AG04450 (cell line): Measurements from ENCODE around the gene HTT. TPM values are rescaled to one million over a fixed set of nuclear protein-coding genes. Genes with fewer than 3 reads are reported as not detected.
"Not testable (repeated sequence)": the region's sequence is repeated elsewhere in the genome, so short reads cannot be mapped to it uniquely, and the experiment has no call there.

ENCODE experiments used
- CTCF ChIA-PET: fragments of 300-600, 350-600 bp; formaldehyde crosslinking; extraction: SDS; loops from one replicate; lab custom pipeline; 2022; ENCODE audit warnings: antibody characterized with exemption, inconsistent platforms; lab: Charles Lee
- POLR2A ChIA-PET: fragments of 350-600 bp; formaldehyde crosslinking; extraction: SDS; loops from one replicate; lab custom pipeline; 2021; ENCODE audit warnings: antibody characterized with exemption, inconsistent platforms; lab: Yijun Ruan, JAX
- DNase-seq: peaks from one replicate; pipeline ENCODE4 v3.0.0-alpha.2; 2011; ENCODE audit warnings: low read depth, low spot score
- H3K27ac ChIP-seq: one replicate; pipeline ENCODE4 v1.5.1; 2012; ENCODE audit warnings: low read depth, low read length, control low read depth
- H3K27me3 ChIP-seq: one replicate; pipeline ENCODE4 v1.6.0; 2012; ENCODE audit warnings: low read length; ENCODE audit not compliant: control insufficient read depth, insufficient read depth
- H3K4me3 ChIP-seq: 2 replicates; pipeline ENCODE4 v1.5.1; 2011; ENCODE audit warnings: mild to moderate bottlenecking, low read depth, low read length, control low read depth
- H3K9me3 ChIP-seq: 2 replicates; pipeline ENCODE4 v1.5.1; 2012; ENCODE audit warnings: low read length; ENCODE audit not compliant: control insufficient read depth, insufficient read depth
- CTCF ChIP-seq: IDR thresholded peaks from 2 replicates; pipeline ENCODE4 v1.5.1; 2011; ENCODE audit warnings: low read depth, low read length, control low read depth, inconsistent platforms
- polyA plus RNA-seq: library from polyadenylated mRNA; depleted of rRNA; stranded (reverse); fragments of >200 nt; gene quantifications from 2 replicates; pipeline ENCODE4 v1.2.3, GENCODE V29; 2011

Gene HTT
- polyA plus RNA-seq, 1 experiment = 14.5 TPM

- DNase-seq = no peak
- CTCF ChIA-PET = no interaction called here
These were observed 17.0 kb downstream of the HTT start for GRCh38 chr4:3091464-3091863.

GRCh38 chr4:3094701-3095100 lies 20.2 kb downstream of the HTT start:
- CTCF ChIA-PET, DNase-seq, H3K27me3 ChIP-seq, H3K27ac ChIP-seq, POLR2A ChIA-PET, H3K4me3 ChIP-seq, H3K9me3 ChIP-seq: not testable (repeated sequence)

More at GRCh38 chr4:3091464-3091863, 17.0 kb downstream of the HTT start:
- no peak for TF ChIP-seq CTCF
- no peaks in the 10 kb centered on the region for H3K27me3 ChIP-seq
- H3K9me3 ChIP-seq = no peaks in the 10 kb centered on the region
- POLR2A ChIA-PET = no interaction called here
- no peak overlapping the region for H3K27ac ChIP-seq
- no peak overlapping the region for H3K4me3 ChIP-seq

GRCh38 chr4:3096202-3096601 lies 21.7 kb downstream of the HTT start:
- DNase-seq = no peak
- ChIA-PET CTCF (interaction anchor here (0.6 to 1.1 kb wide), 2 partner anchors 9 to 117 kb away, joined by 3 to 4 read pairs; no protein-coding TSS in a partner anchor), POLR2A (no interaction called here)
- H3K27me3 ChIP-seq = no peaks in the 10 kb centered on the region
- H3K4me3 ChIP-seq = no peak overlapping the region
- H3K27ac ChIP-seq = no peak overlapping the region
- no peak for TF ChIP-seq CTCF
- H3K9me3 ChIP-seq = no peaks in the 10 kb centered on the region

GRCh38 chr4:3098346-3098745 lies 23.9 kb downstream of the HTT start:
- ChIA-PET CTCF (interaction anchor here (1.2 to 1.3 kb wide), 2 partner anchors 9 to 10 kb away, joined by 3 to 4 read pairs; no protein-coding TSS in a partner anchor), POLR2A (no interaction called here)
- Histone ChIP-seq H3K27me3 (no peaks in the 10 kb centered on the region), H3K4me3 (no peak overlapping the region), H3K27ac (no peak overlapping the region), H3K9me3 (no peaks in the 10 kb centered on the region)
- DNase-seq = no peak
- TF ChIP-seq CTCF = no peak

GRCh38 chr4:3106339-3107186 lies 32.1 kb downstream of the HTT start:
- TF ChIP-seq CTCF = peak; percentile 99
- no peak overlapping the region for H3K4me3 ChIP-seq
- H3K9me3 ChIP-seq = no peaks in the 10 kb centered on the region
- ChIA-PET POLR2A (interaction anchor here (0.5 kb wide), 1 partner anchor 1095 kb away, joined by 4 read pairs; no protein-coding TSS in a partner anchor), CTCF (interaction anchor here (0.5 to 7.7 kb wide), 34 partner anchors 8 to 1113 kb away, joined by 3 to 113 read pairs (median 4); partner anchors contain the start of gene RGS12)
- peak; percentile 73 for DNase-seq
- no peaks in the 10 kb centered on the region for H3K27me3 ChIP-seq
- H3K27ac ChIP-seq = peak overlapping the region; percentile 55
